NCI-H446 treated with DMSO at 0.1 percent for 48 hours (cell line): ENCODE data around the gene GALNT11.

Experiments used
- DNase-seq: peaks from one replicate; lab custom pipeline; 2025; lab: John Stamatoyannopoulos, UW

Gene GALNT11

DNA sequence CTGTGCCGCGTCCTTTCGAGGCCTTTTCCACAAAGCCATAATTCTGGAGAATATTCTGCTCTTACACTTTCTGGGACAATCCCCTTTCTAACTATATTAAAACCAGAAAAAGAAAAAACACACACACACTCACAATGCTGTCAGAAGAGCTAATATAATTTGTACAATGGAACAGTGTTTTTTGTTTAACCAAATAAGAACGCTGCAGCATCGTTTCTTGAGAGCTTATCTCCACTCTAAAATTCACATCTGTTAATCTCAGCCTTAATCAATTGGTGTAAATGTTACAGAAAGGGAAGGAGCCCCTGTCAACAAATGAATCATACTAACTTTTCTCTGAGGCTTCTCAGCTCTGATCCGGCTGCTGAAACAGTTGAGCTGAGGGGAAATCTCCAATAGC is 123.9 kb downstream of the GALNT11 start:
- no peak for DNase-seq

DNA sequence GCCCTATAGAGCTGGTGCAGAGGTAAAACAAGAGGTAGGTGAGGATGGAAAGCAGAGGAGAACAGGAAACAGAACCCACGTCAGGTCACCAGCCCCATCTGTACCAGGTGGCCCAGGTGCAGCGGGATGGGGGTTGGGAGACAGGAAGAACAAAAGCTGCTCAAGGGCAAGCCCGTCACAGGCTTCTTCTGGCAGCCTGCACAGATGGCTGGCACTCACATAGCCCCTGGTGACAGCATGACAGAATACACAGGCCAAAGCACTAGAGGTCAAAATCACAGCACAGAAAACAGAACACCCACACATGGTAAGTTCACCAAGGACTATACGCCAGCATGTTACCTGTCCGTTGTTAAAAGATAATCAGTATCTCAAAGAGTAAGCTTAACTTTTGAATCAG is 126.8 kb downstream of the GALNT11 start:
- DNase-seq, result no peak

- no peak for DNase-seq
These were observed 133.5 kb downstream of the GALNT11 start for GRCh38 chr7:152158801-152159587.

GRCh38 chr7:152161171-152161570 is 135.7 kb downstream of the GALNT11 start:
- no peak for DNase-seq

- DNase-seq, result no peak
These were observed 136.8 kb downstream of the GALNT11 start for GRCh38 chr7:152162287-152162686.
